Stimulated activated CD8-positive, alpha-beta memory T cell treated with anti-CD3 and anti-CD28 coated beads, Interleukin-15, amount 100 ng/mL, for 4 hours (primary cell): ENCODE results near the gene TNPO1.
"Not testable (repeated sequence)": the region's sequence is repeated elsewhere in the genome, so short reads cannot be mapped to it uniquely, and the experiment has no call there.

ENCODE experiments used
- DNase-seq, 2 donors: peaks; one replicate each; pipeline ENCODE4 v3.0.0-alpha.2; 2020; ENCODE audit warnings: low read depth in 2 of 2

The TNPO1 gene

GRCh38 chr5:72934953-72935725, 118.7 kb downstream of the TNPO1 start:
- not testable (repeated sequence) for DNase-seq

GRCh38 chr5:72936893-72937292, 120.4 kb downstream of the TNPO1 start:
- DNase-seq = no peak

DNA sequence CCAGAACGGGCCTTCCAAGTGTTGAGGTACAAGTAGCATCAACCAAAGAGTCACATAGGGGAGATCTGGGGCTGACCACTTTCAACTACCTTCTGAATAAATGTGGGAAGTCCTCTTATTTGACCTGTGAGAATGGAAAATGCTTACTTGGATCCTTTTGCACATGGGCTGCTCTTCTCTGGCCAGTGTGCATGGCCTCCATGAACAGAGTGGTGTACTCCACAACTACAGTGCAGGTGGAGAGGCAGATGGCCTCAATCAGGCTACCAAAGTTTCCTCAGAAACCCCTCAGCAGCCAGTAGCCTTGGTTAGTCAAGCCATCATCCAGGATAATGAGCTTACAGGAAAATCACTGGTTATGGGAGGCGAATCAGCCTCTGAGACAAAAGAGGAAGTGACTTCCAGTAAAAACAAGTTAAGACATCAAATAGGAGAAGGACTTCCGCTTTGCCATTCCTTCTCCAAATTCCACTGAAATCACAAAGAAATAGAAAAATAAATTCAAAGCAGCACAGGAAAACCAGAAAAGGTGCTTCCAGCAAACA, 121.1 kb downstream of the TNPO1 start:
- no peak for DNase-seq

- DNase-seq = no peak
Observed at GRCh38 chr5:72938206-72938605, 121.7 kb downstream of the TNPO1 start.

DNA sequence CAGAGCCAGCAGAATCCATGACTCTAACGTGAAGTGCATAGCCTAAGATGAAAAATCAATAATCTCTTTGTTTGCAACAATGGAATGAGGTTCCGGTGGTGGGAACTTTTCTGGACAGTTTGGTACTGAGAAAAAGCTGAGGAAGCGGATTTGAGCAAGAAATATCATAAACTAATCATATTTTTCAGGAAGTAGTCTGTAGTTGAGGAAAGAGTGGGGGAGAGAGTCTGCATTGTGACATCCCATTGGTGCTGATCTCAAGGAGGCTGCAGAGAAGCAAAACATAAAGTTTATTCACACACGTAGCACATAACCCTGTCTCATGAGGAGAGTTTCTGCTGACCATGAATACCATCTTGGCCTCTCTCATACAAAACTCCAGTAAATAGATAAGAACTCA, 123.6 kb downstream of the TNPO1 start:
- no peak for DNase-seq

GRCh38 chr5:72943307-72943706, 126.8 kb downstream of the TNPO1 start:
- no peak for DNase-seq

DNA sequence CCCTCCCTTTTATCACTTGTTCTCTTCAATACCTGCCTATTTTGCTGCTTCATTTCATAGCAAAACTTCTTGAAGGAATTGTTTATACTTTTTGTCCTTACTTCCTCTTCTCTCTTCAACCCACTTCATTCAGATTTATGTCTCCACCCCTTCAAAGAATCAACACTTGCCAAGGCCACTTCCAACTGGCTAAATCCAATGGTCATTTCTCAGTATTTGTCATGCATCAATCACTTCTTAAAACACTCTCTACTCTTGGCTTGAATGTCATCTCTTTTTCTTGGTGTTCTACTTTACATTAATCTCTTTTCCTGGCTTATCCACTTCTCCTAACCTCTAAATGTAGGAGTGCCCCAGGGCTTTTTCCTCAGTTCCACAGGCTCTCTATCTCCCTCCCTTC, 131.0 kb downstream of the TNPO1 start:
- DNase-seq = no peak

- DNase-seq = no peak
Observed at GRCh38 chr5:72949481-72949880, 133.0 kb downstream of the TNPO1 start.

DNA sequence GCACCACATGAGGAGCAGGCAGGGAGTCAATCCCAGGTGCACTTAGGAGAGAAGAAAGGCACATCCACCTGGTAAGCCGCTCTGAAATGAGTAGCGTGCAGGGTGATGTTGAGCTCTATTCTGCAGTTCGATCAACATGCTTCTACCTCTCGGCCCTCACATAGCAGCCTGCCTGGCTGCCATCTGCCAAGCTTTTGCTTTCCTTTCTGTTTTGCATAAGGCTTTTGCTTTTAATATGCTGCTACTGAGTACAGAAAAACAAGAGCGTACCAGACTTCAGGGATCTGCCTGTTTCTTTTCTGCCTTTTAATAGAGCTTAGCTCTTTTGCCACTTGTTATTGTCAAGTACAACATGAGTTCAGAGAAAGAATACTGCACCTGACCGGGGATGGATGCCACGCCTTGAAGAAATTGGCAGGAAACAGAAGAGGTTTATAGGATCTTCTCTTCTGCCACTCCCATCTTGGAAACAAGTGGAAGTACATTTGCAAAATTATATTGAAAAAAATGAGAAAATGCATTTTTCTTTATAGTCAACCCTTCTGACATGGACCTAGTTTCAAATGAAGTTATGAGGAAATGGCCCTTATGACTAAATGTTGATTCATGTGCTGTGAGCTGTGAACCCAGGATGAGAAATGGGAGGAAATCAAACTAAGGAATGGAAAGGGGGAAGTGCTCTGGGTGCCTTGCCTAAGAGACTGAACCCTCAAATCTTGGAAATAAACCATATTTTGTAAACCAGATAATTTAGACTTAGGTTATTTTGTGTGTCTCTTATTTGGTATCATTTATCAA, 135.4 kb downstream of the TNPO1 start:
- no peak for DNase-seq

GRCh38 chr5:72954389-72954788, 137.9 kb downstream of the TNPO1 start:
- no peak for DNase-seq

- DNase-seq = peak in 1 of 2 donors; percentile 1
Observed at GRCh38 chr5:72955143-72955767, 138.8 kb downstream of the TNPO1 start.

DNA sequence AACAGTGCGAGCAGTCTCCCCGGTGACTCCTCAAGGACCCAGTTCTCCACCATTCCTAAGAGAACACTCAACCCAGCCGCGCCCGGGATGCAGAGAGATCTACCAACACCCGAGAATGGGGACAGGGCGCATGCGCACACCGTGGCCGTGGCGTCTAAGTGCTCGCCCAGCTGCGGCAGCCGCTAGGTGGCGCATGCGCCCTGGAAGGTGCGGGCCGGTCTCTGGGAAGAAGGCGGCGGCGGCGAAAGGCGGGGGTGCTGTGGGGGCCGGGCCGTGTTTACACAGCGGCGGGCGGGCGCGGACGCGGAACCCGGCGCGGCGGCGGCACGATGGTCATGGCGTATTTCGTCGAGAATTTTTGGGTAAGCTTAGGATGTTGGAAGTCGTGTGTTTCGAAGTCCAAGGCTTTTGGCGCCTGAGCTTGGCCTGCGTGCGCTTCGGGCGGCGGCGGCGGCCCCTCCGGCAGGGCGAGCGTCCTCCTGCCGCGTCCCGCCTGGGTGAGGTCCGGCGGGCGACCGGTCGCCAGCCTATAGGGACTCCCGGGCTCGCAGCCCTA, 139.4 kb downstream of the TNPO1 start, which contains the start of gene FCHO2:
Gene FCHO2, plus strand, starts transcription at position 274 of the 556 bp plus-strand sequence. Its CDS starts 56 bp downstream, at position 330.
- peak; percentile 89 for DNase-seq

- DNase-seq = no peak
Observed at GRCh38 chr5:72956324-72957140, 140.1 kb downstream of the TNPO1 start.

DNA sequence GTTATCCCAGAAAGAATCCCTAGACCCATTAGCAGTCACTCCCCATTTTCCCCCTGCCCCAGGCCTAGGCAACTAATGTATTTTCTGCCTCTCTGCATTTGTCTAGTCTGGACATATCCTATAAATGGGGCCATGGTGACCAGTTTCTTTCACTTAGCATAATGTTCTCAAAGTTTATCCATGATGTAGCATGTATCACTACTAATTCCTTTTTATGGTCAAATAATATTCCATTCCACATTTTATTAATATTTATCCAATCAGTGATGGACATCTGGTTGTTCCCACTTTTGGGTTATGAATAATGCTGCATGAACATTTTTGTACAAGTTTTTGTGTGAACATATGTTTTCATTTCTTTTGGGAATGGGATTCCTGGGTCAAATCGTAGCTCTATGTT, 140.9 kb downstream of the TNPO1 start:
- no peak for DNase-seq

DNA sequence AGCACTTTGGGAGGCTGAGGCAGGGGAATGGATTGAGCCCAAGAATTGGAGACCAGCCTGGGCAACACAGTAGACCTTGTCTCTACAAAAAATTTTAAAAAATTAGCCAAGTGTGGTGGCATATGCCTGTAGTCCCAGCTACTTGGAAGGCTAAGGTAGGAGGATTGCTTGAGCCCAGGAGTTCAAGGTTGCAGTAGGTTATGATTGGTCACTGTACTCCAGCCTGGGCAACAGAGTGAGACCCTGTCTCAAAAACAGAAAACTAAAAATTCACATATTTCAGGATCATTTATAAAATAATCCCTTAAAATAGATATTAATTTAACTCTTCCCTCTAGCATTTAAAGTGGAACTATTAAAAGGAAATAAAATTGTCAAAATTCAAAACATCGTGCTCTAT, 142.8 kb downstream of the TNPO1 start:
- DNase-seq = no peak
